Glomerular endothelial cell (primary cell): ENCODE data around the gene JMJD8. TPM values are rescaled to one million over a fixed set of nuclear protein-coding genes. Genes with fewer than 3 reads are reported as not detected.

Source experiments
- DNase-seq: peaks from one replicate; pipeline ENCODE4 v3.0.0-alpha.2; 2011; ENCODE audit warnings: low read depth, low spot score; ENCODE audit errors: extremely low read depth
- total RNA-seq: library from RNA; depleted of rRNA; stranded (reverse); fragments of >200 nt; gene quantifications from 2 replicates; pipeline ENCODE4 v1.2.3, GENCODE V29; 2015

Gene JMJD8
- total RNA-seq, 1 donor from 2014 or later, result 70.8 TPM

DNA sequence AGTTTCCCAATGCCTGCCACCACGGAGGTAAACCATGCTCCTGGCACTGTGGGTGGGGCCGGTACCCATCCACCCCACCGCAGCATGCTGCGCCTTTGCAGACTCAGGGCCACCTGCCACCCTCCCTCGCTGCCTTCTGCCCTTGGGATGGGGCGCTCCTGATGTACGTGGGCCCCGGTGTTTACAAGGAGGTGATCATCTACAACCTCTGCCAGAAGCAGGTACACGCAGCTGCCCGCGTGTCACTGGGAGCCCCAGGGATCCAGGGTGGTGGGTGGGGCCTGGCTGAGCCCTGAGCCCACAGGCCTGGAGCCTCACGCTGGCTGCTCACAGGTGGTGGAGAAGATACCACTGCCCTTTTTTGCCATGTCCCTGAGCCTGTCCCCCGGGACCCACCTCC, 17.6 kb downstream of the JMJD8 start:
- DNase-seq, result no peak

DNA sequence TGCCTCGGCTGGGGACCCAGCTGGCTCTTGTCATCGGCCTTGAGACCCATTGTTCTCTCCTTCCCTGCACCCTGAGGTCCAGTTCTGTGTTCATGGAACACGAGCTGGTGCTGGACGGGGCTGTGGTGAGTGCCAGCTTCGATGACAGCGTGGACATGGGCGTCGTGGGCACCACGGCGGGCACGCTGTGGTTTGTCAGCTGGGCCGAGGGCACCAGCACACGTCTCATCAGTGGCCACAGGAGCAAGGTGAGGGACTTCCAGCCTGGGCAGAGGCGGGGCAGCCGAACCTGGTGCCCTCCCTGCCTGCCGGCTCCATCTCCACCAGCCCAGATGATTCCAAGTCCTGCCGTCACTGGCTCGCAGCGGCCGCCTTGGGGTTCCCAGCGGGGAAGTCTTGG, 21.5 kb downstream of the JMJD8 start:
- no peak for DNase-seq

DNA sequence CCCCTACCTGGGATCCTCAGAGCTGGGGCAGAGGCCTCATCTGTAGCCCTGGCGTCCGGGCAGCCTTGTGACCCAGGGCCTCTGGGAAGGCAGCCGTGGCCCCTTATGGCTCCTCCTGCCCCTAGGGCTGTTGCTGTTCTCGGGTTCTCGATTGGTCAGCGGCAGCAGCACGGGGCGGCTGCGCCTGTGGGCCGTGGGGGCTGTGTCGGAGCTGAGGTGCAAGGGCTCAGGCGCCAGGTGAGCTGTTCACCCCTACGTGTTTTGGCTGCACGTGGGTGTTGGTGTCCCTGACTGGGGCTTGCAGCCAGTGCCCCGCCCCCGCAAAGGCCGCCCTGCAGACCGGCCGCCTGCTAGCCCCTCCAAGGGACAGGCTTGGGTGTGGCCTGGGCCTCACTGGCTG, 22.0 kb downstream of the JMJD8 start:
- DNase-seq, result no peak

DNA sequence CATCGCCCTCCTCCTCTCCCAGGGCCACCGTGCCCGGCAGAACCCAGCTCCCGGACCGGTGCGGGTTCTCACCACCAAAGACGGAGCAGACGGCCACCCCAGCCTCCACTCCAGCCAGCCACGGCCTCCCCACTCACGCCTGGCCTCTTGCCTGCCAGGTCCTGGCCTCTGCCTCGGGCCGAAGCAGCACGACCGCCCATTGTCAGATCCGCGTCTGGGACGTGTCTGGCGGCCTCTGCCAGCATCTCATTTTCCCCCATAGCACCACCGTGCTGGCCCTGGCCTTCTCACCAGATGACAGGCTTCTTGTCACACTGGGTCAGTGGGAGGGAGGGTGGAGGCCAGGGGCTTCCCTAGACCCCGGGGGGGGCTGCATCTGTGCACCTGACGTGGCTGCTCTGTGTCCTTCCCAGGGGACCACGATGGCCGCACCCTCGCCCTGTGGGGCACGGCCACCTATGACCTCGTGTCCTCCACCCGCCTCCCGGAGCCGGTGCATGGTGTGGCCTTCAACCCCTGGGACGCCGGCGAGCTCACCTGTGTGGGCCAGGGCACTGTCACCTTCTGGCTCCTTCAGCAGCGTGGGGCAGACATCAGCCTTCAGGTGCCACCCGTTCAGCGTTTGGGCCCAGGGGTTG, 22.8 kb downstream of the JMJD8 start:
- DNase-seq, result no peak

DNA sequence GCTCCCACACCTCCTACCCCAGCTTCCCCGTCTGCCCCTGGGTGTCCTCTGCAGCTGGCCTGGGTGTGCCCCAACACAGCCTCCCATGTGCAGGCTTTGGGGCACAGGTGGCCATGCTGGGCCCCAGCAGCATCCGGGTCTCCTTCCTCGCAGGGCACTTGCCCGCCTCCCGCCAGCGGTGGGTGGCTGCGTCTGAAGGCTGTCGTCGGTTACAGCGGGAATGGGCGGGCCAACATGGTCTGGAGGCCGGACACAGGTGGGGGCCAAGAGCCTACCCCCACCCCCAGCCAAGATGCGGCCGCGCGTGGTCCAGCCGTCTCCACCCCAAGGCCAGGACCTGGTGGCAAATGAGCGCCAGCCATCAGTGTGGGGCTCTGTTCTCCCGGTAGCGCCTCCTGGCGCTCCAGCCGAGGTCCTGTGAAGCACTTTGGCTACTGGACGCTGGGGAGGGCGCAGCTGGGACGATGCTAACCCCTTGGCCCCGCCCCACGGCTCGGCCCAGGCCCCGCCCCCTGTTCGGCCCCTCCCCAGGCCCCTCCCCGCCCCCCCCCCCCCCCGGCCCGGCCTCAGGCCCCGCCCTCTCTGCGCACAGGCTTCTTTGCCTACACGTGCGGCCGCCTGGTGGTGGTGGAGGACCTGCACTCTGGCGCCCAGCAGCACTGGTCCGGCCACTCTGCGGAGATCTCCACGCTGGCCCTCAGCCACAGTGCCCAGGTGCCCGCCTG, 23.5 kb downstream of the JMJD8 start:
- no peak for DNase-seq

DNA sequence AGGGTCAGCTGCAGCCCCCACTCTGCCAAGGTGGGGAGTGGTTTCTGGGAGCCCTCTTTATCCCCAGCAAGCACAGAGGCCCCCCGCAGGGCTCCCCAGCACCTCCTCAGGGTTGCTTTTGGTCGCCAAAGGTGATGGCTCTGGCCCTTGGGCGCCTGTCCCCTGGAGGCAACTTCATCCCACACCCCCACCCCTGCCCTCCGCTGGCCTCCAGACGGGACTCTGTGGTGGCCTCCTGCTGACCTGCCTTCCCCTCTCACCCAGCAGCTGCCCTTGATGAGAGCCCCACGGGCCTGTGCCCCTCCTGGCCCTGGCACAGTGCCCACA, 24.0 kb downstream of the JMJD8 start:
- DNase-seq, result no peak

DNA sequence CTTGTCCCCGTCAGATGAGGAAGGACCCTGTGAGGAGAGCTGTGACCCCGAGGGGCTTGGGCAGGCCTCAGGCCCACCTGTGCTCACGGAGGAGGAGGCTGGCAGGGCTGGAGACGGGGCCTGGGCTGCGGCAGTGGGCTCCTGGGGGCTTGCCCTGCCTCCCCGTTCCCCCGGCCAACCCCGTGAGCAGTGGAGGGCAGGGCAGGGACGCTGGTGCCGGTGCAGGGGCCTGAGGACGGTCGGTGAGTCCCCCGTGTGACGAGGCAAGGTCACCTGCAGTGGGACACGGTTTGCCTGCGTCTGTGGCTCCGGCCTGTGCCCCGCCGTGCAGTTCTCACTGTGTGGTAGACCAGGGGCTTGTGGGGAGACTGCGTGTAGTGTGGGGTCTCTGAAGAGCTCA, 24.5 kb downstream of the JMJD8 start:
- DNase-seq, result no peak

DNA sequence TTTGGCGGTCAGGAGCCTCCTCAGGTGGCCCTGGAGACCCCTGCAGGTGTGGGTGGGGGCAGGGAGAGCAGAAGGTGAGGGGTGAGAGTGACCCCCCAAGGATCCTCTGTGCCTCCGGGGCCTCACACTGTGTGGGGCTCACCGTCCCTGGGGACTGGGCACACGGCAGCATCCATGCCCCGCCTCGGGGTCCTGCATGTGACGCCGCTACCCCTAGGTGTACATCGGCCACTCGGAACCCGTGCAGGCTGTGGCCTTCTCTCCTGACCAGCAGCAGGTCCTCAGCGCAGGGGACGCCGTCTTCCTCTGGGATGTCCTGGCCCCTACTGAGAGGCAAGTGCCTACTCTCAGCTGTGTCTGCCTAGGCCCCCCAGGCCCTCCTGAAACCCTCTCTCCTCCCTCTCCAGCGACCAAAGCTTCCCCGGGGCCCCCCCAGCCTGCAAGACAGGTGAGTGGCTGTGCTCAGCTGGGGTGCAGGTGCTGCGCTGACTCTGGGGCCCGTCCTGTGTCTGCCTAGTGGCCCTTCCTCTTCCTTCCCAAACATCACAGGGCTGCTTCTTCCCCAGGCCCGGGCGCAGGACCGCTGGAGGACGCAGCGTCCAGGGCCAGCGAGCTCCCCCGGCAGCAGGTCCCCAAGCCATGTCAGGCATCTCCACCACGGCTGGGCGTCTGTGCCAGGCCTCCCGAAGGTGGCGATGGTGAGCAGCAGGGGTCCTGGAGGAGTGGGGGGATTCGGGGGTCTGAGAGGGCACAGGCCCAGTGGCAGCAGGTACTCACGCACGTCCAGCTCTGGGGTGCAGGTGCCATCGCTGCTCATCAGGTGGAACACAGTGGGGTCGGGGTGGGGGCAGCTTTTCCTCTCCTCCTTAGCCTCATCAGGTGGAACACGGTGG, 25.2 kb downstream of the JMJD8 start:
- no peak for DNase-seq

DNA sequence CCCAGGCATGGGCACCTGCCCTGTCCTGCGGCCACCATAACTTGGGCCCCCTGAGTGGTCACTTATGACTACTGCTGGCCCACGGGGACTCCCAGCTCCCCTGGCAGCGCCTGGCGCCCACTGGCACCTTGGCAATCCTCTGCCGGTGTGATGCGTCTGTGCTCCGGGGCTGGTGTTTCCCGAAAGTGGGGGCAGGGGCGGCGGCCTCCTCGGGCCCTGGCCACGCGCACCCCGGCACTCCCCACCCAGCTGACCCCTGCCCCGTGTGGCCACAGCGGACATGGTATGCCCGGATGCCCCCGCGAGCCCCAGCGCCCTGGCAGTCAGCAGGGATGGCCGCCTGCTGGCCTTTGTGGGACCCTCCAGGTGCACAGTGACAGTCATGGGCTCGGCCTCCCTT, 26.6 kb downstream of the JMJD8 start:
- DNase-seq, result no peak

DNA sequence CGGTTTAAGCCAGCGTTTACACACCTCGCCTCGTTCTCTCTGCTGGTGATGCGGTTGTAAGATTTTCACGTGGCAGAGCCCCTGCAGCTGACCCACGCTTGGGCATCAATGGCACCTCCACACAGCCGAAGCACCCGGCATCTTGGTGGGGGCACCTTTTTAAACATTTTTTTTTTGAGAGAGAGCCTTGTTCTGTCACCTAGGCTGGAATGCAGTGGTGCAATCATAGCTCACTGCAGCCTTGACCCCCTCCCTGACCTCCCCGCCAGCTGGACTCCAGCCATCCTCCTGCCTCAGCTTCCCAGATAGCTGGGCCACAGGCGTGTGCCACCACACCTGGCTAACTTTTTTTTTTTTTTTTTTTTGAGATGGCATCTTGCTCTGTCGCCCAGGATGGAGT, 30.1 kb downstream of the JMJD8 start:
- no peak for DNase-seq

DNA sequence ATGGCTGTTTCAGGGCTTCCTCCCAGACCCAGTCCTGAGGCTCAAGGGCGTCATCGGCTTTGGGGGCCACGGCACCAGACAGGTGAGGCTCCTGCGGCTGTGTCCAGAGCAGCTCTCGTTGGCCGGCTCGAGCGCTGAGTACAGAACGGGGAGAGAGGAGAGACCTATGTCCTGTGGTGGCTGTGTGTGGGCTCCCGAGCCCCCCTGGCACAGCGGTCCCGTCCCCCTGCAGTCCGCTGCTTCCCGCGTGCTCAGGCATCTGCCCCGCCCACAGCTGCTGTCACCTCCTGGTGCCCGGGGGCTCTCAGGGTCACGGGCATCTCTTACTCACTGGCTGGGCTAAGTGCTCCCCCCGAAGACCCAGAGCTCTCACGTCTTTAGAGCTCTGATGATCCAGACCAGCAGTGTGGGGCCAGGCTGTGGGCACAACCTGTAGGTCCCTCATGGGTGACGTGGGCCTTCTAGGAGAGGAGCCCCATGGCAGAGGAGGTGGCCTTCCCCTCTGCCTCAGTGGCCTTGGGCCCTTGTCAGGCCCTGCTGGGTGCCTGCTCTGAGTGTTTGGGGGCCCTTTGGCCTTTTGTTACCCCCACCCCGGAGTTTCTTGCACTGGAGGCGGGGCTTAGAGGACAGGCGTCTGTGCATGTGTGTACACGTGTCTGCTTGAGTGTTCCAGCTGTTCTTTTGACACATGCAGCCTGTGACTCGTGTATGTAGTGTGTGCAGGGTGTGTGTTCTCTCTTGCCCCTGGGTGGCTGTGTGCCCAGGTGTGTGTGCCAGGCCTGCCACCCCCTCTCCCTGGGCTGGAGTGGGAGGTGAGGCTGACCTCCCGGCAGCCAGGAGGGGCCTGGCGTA, 31.5 kb downstream of the JMJD8 start:
- DNase-seq, result no peak

DNA sequence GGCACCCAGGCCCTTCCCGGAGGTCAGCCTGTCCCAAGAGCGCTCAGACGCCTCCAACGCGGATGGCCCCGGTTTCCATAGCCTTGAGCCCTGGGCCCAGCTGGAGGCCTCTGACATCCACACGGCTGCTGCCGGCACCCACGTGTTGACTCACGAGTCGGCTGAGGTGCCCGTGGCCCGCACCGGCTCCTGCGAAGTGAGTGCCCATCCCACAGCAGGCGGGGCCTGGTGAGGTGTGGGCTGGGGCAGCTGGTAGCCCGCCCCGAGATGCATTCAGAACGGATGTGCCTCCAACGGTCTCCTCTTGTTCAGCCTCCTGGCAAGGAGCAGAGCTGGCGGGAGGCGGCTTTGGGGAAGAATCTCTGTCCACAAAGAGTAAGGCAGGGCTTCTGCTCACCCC, 32.3 kb downstream of the JMJD8 start:
- DNase-seq, result no peak

DNA sequence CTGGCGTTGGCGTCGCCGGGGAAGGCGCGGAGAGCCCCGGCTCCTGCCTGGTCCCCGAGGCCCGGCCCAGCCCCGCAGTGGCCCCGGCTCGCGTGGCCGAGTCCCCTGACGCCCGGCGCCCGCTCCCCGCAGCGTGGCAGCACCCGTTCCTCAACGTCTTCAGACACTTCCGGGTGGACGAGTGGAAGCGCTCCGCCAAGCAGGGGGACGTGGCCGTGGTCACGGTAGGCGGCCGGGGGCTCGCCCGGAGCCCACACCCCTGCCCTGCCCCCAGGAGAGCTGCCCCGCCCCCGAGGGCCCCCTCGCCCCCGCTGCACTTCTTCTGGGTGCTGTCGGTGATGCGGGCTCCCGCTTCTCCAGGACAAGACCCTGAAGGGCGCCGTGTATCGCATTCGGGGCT, 34.5 kb downstream of the JMJD8 start:
- DNase-seq, result no peak

DNA sequence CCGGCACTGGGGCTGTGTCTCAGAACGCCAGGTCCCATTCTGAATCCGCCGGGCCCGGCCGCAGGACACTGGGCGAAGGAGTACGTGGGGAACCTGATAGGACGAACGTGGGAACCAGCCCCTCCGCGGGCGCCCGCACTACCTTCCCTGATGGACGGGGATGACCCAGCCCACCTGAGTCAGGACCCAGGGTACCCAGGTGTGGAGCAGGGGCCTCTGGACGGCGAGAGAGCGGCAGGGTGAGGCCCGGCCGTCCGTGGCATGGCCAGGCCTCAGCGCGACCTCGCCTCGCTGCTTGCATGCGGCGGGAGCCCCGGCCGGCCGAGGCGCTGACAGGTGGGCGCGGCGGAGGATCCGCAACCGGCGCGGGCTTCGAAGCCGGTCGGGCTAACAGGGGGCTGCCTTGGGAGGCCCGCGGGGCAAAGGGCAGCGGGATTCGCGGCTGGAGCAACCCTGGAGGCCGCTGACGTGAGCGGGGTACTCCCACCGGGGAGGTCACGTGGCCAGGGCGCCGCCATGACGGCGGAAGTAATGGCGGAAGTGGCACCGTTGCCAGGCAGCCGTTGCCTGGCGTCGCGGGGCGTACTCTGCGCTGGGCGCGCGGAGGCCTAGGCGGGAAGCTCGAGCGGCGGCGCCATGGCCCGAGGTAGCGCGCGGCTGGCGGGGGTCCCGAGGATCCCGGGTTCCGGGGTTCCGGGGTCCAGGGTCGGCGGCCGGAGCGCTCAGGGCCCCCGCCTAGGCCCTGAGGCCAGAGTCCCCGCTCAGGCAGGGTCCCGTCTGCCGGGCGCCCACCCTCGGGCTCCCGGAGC, 35.1 kb downstream of the JMJD8 start, which contains the start of gene WDR90:
Gene WDR90 (plus strand): TSS at position 585 of the 809 bp plus-strand sequence. CDS start 52 bp downstream, at position 637.
- peak; percentile 25 for DNase-seq

DNA sequence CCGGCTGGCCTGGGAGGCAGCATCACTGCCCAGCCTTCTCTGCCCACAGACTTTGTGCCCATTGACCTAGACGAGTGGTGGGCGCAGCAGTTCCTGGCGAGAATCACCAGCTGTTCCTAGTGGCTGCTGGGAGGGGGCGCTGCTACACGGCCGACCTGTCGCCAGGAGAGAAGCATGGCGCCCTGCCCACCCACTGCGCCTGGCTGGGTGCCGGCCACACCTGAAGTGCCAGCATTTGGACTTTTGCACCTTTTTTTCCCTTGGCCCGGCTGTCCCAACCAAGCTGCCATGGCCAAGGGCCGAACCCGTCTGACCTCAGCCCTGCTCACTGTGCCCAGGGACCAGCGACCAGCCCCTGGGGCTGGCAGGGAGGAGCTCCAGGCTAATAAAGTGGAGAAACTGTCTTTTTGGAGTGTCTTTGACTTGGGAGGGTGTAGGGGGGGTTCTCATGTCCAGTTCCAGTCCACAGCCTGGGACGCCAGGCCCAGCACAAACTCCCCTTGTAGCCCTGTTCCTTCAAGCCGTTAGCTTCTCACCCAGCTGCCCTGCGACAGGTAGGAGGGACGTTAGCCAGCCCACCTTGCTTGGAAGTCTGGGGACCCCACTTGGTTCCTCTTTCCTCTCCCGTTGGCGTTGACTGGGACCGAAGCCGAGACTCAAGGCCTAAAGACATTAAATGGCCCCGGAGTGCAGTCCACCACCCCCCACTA, 35.9 kb downstream of the JMJD8 start:
- no peak for DNase-seq

DNA sequence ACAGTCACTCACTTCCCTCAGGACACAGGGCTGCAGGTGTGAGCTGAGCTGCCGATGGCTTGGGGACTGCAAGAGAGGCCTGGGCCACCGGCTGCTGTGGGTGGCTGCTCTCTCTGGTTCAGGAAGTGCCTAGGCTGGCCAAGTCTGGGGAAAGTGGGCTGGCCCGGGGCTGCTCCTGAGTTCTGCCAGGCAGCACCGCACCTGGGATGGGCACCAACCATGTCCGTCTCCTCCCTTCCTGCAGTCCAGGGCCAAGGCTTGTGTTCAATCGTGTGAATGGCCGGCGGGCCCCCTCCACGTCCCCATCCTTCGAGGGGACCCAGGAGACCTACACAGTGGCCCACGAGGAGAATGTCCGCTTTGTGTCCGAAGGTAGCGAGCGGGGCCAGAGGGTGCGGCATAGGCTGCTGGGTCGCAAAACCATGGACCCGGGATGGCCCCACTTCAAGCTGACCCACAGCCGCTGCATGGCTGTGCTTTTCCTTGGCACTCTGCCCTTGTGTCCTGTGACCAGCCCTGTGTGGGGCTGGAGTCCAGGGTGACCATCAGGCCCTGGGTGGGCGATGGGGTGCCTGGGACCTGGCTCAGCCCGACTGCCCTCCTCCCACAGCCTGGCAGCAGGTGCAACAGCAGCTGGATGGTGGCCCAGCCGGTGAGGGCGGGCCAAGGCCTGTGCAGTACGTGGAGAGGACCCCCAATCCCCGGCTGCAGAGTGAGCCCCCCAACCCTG, 36.8 kb downstream of the JMJD8 start:
- DNase-seq, result no peak

DNA sequence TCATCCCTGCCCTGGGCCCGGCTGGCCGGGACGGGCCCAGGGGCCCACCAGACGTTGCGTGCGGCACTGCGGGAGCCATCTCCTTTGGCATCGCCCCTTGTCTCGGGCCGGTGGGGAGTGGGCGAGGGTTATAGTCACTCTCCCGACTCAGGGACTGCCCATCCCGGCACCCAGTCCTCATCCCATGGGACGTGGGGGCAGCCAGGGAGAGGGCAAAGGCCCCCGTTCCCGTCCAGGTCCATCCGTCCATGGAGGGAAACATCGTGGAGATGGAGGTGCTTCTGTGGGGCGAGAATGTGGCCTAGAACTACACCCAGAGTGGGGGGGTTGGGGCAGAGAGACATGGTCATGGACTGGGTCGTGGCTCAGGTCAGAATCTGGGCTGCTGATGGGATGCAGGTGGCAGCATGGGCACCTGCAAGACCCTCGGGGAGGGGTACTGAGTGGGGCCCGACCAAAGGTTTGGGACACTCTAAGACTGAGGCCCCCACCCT, 37.4 kb downstream of the JMJD8 start:
- DNase-seq, result no peak

DNA sequence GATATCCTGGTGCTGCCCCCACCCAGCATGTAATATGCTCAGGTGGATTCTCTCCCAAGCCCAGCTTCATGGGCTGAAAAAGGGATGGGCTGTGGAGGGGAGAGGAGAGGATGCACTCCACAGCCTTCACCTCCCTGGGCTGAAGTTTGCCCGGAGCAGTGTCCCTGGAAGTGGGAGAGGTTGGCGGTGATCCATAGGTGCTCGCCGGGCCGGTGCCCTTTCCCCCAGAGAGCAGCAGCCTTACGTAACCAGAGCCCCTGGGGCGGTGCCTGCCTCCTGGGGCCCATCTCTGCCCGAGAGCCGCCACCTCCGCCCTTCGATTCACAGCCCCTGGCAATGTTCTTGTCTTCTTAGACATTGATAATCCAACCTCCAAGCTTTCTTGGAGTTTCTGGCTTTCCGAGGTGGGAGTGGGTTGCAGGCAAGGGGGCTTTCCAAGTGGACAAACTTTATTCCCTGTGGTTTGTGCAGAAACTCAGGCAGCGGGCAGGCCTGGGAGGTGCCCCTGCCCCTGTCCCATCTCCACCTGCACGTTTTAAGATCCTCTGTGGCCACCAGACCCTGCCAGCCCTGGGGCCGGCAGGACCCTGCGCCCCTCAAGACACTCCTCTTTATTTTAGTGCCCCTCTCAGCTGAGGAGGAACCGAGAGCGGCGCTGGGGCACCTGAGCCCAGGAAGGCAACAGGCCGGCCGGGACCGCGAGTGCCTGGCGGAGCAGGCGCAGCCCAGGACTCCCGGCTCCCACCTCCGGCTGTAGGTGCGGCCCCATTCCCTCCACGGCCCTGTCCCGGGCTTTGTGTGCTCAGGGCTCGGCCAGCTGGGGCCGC, 38.1 kb downstream of the JMJD8 start:
- DNase-seq, result no peak
